ENCODE measurements around the gene CACNB4. TPM values are rescaled to one million over a fixed set of nuclear protein-coding genes. Genes with fewer than 3 reads are reported as not detected.

CACNB4 gene
- polyA plus RNA-seq, 1 donor from 2014 or later = 29.0 TPM

DNA sequence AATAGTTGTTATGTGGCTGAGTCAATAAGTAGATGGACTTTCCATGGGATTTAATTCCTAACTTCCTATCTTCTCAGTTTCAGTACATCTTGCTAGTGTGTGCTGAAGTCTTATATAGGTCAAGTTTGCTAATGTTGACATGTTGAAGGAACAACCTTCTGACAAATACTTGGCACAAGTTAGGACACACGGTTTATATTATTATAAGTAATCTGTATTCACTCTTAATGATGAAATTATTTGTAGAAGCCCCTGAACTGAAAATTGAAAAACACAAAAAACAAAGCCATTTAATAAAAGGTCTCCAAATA lies 289.8 kb downstream of the CACNB4 start:
- H3K27me3 ChIP-seq (ENCODE audit: insufficient read depth, low read depth, low read length) = no peaks in the 10 kb centered on the region
- no peak overlapping the region for H3K4me3 ChIP-seq (ENCODE audit: low read length)
- no peak overlapping the region for H2AFZ ChIP-seq (ENCODE audit: low read depth, low read length)
- TF ChIP-seq TAF1 (IDR thresholded peaks at IDR 0.05; ENCODE audit: low read depth) = no peak
- H3K4me2 ChIP-seq (ENCODE audit: low read length) = no peak overlapping the region
- no peak overlapping the region for H3K27ac ChIP-seq (ENCODE audit: low read length)
- no peaks in the 10 kb centered on the region for H3F3A ChIP-seq (ENCODE audit: insufficient read depth, low read length, poor library complexity, severe bottlenecking)
- no peaks in the 10 kb centered on the region for H3K79me2 ChIP-seq (replicated peaks; ENCODE audit: insufficient read depth, low read length)
- no peaks in the 10 kb centered on the region for H3K9me3 ChIP-seq (ENCODE audit: low read length)
- no peaks in the 10 kb centered on the region for H4K20me1 ChIP-seq (ENCODE audit: insufficient read depth)
- no peak overlapping the region for H3K9ac ChIP-seq (ENCODE audit: low read length)
- H3K36me3 ChIP-seq (ENCODE audit: insufficient read depth, low read length) = peaks cover 8% of the 10 kb centered on the region
- H3K9me2 ChIP-seq (ENCODE audit: insufficient read depth, low read length) = no peaks in the 10 kb centered on the region

GRCh38 chr2:151808258-151809072 lies 290.4 kb downstream of the CACNB4 start:
- no peak overlapping the region for H3K27ac ChIP-seq (ENCODE audit: low read length)
- no peak overlapping the region for H3K4me2 ChIP-seq (ENCODE audit: low read length)
- H3K9ac ChIP-seq (ENCODE audit: low read length) = no peak overlapping the region
- no peak overlapping the region for H2AFZ ChIP-seq (ENCODE audit: low read depth, low read length)
- no peaks in the 10 kb centered on the region for H4K20me1 ChIP-seq (ENCODE audit: insufficient read depth)
- TF ChIP-seq RAD21 (conservative IDR thresholded peaks at IDR 0.05) (peak; percentile 55), SMC3 (conservative IDR thresholded peaks at IDR 0.05; ENCODE audit: poor library complexity) (peak; percentile 60), EZH2 (IDR thresholded peaks at IDR 0.05; ENCODE audit: borderline replicate concordance, insufficient read depth, low read length, poor library complexity, severe bottlenecking) (no peak), POLR2AphosphoS5 (IDR thresholded peaks at IDR 0.05) (no peak), CTCF (IDR thresholded peaks at IDR 0.05; ENCODE audit: poor library complexity, severe bottlenecking) (peak; percentile 56), TAF1 (IDR thresholded peaks at IDR 0.05; ENCODE audit: low read depth) (no peak), MXI1 (conservative IDR thresholded peaks at IDR 0.05; ENCODE audit: poor library complexity, severe bottlenecking) (no peak), EP300 (conservative IDR thresholded peaks at IDR 0.05; ENCODE audit: poor library complexity, severe bottlenecking) (no peak)
- TF ChIP-seq, protein P1, sequence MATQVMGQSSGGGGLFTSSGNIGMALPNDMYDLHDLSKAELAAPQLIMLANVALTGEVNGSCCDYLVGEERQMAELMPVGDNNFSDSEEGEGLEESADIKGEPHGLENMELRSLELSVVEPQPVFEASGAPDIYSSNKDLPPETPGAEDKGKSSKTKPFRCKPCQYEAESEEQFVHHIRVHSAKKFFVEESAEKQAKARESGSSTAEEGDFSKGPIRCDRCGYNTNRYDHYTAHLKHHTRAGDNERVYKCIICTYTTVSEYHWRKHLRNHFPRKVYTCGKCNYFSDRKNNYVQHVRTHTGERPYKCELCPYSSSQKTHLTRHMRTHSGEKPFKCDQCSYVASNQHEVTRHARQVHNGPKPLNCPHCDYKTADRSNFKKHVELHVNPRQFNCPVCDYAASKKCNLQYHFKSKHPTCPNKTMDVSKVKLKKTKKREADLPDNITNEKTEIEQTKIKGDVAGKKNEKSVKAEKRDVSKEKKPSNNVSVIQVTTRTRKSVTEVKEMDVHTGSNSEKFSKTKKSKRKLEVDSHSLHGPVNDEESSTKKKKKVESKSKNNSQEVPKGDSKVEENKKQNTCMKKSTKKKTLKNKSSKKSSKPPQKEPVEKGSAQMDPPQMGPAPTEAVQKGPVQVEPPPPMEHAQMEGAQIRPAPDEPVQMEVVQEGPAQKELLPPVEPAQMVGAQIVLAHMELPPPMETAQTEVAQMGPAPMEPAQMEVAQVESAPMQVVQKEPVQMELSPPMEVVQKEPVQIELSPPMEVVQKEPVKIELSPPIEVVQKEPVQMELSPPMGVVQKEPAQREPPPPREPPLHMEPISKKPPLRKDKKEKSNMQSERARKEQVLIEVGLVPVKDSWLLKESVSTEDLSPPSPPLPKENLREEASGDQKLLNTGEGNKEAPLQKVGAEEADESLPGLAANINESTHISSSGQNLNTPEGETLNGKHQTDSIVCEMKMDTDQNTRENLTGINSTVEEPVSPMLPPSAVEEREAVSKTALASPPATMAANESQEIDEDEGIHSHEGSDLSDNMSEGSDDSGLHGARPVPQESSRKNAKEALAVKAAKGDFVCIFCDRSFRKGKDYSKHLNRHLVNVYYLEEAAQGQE (IDR thresholded peaks at IDR 0.05; ENCODE audit: borderline replicate concordance) = no peak
- no peaks in the 10 kb centered on the region for H3K9me3 ChIP-seq (ENCODE audit: low read length)
- H3K79me2 ChIP-seq (replicated peaks; ENCODE audit: insufficient read depth, low read length) = no peaks in the 10 kb centered on the region
- H3K4me3 ChIP-seq (ENCODE audit: low read length) = no peak overlapping the region
- H3F3A ChIP-seq (ENCODE audit: insufficient read depth, low read length, poor library complexity, severe bottlenecking) = no peaks in the 10 kb centered on the region
- no peaks in the 10 kb centered on the region for H3K9me2 ChIP-seq (ENCODE audit: insufficient read depth, low read length)
- no peaks in the 10 kb centered on the region for H3K27me3 ChIP-seq (ENCODE audit: insufficient read depth, low read depth, low read length)
- H3K36me3 ChIP-seq (ENCODE audit: insufficient read depth, low read length) = peaks cover 8% of the 10 kb centered on the region
